ENCODE measurements around the gene MORC2.

MORC2 gene

GRCh38 chr22:30968015-30968923 lies at the start of gene MORC2:
TSS of gene MORC2 (minus strand) at chr22:30968774. CDS start at chr22:30967889, 885 bp downstream.
- peak; percentile 59 for DNase-seq

GRCh38 chr22:31005535-31005934 lies 37.0 kb upstream of the MORC2 start:
- no peak for DNase-seq

DNA sequence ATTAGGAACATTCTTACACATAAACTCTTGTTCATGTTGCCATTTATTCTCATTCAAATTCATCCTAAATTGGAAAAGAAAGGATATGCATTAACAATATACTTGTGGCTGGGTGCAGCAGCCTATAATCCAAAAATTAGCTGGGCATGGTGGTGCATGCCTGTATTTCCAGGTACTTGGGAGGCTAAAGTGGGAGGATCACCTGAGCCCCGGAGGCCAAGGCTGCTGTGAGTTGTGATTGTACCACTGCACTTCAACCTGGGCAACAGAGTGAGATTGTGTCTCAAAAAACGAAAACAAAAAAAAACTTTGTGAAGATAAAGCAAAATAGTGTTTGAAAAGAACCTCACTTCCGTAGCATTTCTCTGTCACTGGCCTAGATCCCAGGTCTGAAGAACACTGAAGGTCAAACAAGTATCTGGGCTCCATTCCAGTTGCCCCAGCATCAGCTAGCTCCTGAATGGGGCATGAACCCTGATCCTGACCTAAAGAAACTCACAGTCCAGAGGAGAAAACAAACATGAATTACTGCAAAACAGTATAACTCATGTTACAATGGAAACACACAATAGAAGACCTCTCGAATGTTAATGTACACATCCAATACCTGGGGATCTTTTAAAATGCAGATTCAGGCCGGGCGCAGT lies 32.7 kb upstream of the MORC2 start:
- DNase-seq = no peak

GRCh38 chr22:30998329-30998728 lies 29.8 kb upstream of the MORC2 start:
- DNase-seq = no peak

DNA sequence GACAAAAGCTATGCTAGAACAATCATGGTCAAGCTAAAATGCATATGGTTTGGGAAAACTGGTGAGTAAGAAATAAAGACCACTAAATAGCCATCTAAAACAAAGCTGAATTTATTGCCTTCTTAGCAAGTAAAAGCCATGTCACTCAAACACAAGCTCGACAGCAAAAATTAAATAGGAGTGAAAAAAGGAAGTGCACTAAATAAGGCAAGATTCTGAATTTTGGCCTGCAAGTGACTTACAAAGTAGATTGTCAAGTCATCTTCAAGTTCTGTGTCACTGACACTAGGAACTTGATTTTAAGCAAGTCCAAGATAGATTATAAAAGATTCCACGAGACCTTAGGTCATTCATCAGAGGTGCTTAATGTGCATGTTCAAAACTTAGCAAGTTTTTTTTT lies 27.9 kb upstream of the MORC2 start:
- no peak for DNase-seq

DNA sequence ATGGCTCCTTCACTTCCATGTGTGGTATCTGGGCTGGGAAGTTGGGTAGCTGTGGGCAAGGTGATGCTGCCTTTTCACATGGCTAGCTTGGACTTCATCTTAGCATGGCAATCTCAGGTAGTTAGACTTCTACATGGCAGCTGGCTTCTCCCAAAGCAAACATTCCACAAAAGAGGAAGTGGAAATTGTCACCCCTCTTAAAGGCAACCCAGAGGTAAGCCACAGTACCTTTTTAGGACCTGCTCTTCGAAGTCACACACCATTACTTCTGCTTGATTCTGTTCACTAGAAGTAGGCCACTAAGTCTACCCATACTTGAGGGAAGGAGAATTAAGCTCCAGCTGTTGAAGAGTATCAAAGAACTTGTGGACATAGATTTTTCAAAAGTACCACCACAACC lies 26.4 kb upstream of the MORC2 start:
- DNase-seq = no peak

DNA sequence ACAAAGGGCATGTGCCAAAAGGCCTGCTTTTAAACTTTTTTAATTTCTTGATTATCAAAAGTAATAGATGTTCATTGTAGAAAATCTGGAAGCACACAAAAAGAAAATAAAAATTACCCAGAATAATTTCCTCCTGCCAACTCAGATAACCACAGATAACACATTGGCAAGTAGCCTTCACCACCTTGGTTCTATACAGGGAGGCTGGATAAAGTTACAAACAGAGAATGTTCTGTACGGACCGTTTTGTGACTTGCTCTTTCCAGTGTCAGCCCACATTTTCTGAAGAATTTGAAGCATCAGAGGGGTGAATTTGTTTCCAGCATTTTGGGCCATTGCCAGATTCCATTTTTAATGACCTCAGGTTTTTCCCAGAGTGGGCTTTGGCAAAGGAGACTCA lies 24.0 kb upstream of the MORC2 start:
- DNase-seq = no peak

DNA sequence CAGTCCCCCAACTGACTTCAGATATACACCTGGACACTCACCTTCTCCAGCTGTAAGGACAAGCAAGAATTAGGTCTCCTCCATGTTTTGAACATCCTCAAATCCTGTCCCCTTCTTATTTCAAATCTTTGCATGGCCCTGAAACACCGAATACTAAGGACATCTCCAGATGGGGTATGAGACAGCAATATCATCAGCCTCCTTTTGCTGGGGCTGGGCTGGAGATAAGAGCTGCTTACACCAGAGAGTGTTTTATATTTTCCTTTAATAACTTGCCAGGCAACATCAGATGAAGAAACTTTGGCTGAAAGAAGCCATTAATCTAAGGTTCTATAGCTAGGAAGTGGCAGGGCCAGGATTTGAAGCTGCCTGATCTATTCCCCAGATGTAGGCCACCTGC lies 22.1 kb upstream of the MORC2 start:
- no peak for DNase-seq

GRCh38 chr22:30989474-30989873 lies 20.9 kb upstream of the MORC2 start:
- no peak for DNase-seq

DNA sequence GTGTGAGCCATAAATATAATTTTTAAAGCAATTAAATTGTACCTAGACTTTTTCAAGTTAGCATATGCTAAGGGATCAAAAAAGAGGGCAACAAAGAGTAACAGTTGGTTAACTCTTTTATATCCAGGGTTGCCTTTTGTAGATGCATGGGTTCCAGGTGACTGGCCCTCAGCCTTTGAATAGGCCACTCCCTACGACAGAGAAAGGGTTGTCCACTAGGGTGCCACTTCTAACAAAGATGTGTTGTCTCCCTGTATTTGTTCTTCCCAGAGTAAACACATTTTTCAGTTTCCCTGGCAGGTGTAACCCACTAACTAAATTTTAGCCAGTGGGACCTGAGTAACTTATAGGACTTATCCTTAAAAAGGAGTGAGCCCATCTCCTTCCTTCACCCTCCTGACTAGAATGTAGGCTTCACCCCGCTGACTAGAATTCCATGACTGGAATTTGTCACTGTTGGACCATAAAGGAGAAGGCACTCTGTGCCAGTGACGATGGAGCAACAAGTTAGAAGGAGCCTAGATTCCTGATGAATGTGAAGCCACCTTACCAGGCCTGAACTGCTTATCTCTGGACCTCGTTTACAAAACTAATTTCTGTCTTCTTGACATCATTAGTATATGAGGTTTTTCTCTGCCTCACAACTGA lies 17.1 kb upstream of the MORC2 start:
- no peak for DNase-seq

- no peak for DNase-seq
These were observed 15.7 kb upstream of the MORC2 start for GRCh38 chr22:30984317-30984716.

DNA sequence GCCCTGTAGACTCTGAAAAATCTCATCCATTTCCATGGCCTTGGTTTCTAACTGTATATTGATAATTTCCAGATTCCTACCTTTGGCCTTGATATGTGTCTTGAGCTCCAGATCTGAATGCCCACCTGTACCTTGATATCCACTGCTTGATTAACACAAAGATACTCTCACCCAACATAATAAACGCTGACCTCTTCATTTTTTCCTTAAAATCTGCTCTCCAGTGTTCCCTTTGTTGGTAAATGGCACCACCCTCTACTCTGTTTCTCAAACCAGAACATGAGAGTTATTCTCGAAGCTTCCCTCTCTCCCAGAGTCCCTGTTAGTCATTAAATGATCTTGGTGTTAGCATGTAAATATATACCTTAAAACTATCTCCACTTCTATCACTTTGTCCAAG lies 13.9 kb upstream of the MORC2 start:
- no peak for DNase-seq

DNA sequence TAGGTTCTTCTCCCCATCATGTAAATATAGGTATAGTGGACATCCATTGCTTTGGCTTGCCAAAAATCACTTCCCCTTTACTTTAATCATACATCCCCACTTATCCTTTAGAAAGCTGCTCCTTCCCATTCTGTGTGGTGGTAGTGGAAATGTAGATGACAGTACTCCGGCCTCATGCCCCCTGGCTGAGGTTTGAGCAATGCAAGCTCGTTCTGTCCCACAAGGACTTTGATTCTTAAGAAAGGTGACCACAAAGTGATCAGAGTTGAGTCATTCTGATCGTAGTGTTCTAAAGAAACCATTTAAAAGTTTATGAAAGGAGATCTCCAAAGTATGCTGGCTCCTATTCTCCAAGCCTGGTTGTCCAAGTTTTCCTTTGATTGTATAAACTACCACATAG lies 11.4 kb upstream of the MORC2 start:
- no peak for DNase-seq

DNA sequence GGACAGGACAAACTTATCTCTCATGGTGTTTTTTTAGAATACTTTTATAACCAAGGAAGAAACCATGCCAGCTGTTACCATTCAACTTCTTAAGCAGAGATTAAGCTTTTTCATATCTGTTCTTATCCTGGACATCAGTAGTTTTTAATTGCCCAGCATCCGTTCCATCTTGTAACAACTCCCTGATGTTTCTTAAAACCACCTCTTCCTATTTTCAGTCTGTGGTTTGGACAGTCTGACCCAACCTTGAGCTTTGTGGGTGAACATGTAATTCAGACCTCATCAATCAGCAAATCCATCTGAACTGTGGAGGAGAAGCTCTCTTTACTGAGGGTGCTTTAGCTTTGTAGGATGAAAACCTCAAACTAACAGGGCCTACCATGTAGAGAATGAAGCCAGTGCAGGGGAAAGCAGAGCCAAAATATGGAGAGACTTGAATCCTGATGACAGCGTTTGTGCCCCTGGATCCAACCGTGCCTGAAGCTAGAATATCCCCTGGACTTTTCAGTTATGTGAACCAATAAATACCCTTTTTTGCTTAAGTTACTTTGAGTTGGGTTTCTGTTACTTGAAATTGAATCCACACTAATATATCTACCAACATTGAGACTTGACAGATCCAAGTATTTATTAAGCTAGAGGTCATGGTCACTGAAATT lies 9.9 kb upstream of the MORC2 start:
- DNase-seq = no peak

GRCh38 chr22:30970356-30970746 lies 1.8 kb upstream of the MORC2 start:
- no peak for DNase-seq

DNA sequence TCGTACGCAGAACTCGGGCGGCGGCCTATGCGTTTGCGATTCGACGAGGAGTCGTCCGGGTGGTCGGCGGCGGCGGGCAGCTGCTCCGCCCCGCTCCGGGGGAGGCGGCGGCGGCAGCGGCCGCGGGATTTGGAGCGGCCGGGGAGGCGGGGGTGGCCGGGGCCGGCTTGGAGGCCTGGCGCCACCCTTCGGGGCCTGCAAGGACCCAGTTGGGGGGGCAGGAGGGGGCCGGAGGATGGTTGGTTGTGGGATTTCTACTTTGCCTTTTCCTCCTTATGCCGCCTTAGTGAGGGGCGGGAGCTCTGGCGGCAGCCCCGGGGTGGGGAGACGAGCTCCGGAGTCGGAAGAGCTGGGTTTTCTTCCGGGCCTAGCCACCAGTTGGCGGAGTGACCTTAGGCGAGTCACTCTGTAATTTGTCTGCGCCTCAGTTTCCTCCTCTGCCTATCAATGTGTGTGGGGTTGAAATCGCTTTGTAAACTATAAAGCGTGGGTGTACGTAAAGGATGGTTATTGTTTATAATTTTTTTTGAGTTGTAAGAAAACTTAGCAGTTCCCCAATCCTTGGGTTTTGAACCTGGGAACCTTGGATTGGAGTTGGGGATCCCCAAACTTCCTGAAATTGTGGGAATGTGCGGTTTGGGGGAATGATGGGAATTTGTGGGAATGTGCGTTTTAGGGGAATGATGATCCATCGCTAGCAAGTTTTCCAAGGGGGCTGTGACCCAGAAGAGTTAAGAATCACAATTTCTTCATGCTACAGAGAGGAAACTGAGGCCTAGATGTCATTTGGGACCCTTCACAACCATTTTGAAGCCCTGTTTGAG lies 1.2 kb upstream of the MORC2 start:
- no peak for DNase-seq

DNA sequence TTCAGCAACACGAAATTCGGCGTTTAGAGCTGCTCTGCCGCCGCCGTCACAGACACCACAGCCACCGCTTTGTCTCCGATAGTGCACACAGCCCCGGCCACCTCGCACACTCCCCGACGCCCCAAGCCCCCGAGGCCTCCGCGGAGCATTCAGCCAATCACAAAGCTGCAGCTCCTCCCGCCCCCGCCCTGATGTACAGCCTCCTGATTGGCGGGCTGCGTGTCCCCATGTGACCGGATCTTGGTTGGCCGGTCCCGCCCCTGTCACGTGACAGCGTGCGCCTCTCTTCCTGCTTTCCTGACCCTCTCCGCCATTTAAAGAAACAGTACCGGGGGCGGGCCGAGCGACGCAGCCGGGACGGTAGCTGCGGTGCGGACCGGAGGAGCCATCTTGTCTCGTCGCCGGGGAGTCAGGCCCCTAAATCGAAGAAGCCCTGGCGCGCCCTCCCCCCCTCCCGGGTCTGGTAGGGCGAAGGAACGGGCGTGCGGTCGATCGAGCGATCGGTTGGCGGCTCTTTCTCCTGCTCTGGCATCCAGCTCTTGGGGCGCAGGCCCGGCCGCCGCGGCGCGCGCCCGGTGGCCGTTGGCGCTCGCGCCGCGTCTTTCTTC lies 454 bp upstream of the MORC2 start, which contains the start of gene TUG1:
Gene TUG1 (plus strand): TSS at position 342 of the 608 bp plus-strand sequence.
- peak; percentile 94 for DNase-seq

- no peak for DNase-seq
These were observed 3.7 kb downstream of the MORC2 start for GRCh38 chr22:30964858-30965257.

- DNase-seq = no peak
These were observed 13.4 kb downstream of the MORC2 start for GRCh38 chr22:30955153-30955552.

GRCh38 chr22:30953206-30953605 lies 15.4 kb downstream of the MORC2 start:
- DNase-seq = no peak

DNA sequence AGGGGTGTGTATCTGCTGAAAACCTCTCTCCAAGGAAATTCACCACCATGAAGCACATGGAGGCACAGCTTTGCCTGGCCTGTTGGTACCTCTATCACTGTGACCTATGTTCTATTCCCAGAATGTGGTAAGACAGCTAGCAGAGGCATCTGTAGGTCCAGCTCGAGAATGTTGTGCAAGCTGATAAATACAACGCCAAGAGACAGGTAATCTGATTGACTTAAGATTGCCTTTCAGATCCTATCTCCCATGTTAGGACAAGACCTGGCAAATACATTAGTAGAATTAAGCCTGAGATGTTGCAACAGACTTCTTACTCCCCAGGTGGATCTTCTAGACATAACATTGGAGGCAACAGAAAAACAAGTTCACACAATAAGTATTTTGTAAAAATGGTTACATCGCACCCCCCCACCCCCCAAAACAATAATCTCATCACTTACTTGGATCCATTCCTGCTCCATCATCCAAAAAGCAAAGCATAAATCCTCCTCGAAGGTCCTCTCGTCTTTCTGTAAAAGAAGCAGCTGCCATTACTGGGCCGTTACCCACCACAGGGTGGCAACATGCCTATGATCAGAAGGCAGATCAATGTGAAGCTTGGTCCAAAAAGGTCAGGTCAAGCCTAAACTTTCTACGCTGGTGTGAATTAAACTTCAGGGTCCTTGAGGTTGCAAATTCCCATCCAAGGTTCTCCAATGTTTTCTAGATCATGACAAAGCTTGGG lies 18.5 kb downstream of the MORC2 start:
- DNase-seq = no peak

All from NCI-H1105 treated with DMSO at 0.1 percent for 48 hours (cell line).